Mononuclear cell (primary cell): ENCODE data around the gene NEMP1. TPM values are rescaled to one million over a fixed set of nuclear protein-coding genes. Genes with fewer than 3 reads are reported as not detected.

Experiments
- H3K27me3 ChIP-seq: 2 replicates; pipeline ENCODE4 v1.6.0; 2011; ENCODE audit warnings: low read length, control low read depth; ENCODE audit not compliant: insufficient read depth
- H3K4me1 ChIP-seq: 2 replicates; pipeline ENCODE4 v1.5.1; 2011; ENCODE audit warnings: mild to moderate bottlenecking, low read length, control low read depth; ENCODE audit not compliant: insufficient read depth
- H3K4me3 ChIP-seq: 2 replicates; pipeline ENCODE4 v1.5.1; 2011; ENCODE audit warnings: mild to moderate bottlenecking, low read length, moderate library complexity
- H3K9me3 ChIP-seq: 2 replicates; pipeline ENCODE4 v1.5.1; 2011; ENCODE audit warnings: low read depth, mild to moderate bottlenecking, control low read depth, low read length
- total RNA-seq: library from RNA; depleted of rRNA; stranded (reverse); fragments of >200 nt; gene quantifications from one replicate; pipeline ENCODE4 v1.2.3, GENCODE V29; 2012

Gene NEMP1
- total RNA-seq, 1 donor = 6.6 TPM

GRCh38 chr12:57097554-57097835 is 18.9 kb upstream of the NEMP1 start:
- Histone ChIP-seq H3K4me3 (no peak overlapping the region), H3K27me3 (no peaks in the 10 kb centered on the region), H3K4me1 (peaks cover 24% of the 10 kb centered on the region), H3K9me3 (no peaks in the 10 kb centered on the region)

GRCh38 chr12:57096748-57097553 is 18.4 kb upstream of the NEMP1 start:
- H3K4me3 ChIP-seq = no peak overlapping the region
- no peaks in the 10 kb centered on the region for H3K9me3 ChIP-seq
- no peaks in the 10 kb centered on the region for H3K27me3 ChIP-seq
- H3K4me1 ChIP-seq = peaks cover 23% of the 10 kb centered on the region

GRCh38 chr12:57096099-57096572 is 17.5 kb upstream of the NEMP1 start:
- Histone ChIP-seq H3K4me1 (peaks cover 23% of the 10 kb centered on the region), H3K9me3 (no peaks in the 10 kb centered on the region), H3K4me3 (no peak overlapping the region), H3K27me3 (no peaks in the 10 kb centered on the region)

- H3K9me3 ChIP-seq = no peaks in the 10 kb centered on the region
- no peak overlapping the region for H3K4me3 ChIP-seq
- H3K27me3 ChIP-seq = no peaks in the 10 kb centered on the region
- peaks cover 30% of the 10 kb centered on the region for H3K4me1 ChIP-seq
These were observed 16.8 kb upstream of the NEMP1 start for GRCh38 chr12:57095440-57095839.

GRCh38 chr12:57094208-57095160 is 15.9 kb upstream of the NEMP1 start:
- peaks cover 39% of the 10 kb centered on the region for H3K4me1 ChIP-seq
- no peak overlapping the region for H3K4me3 ChIP-seq
- no peaks in the 10 kb centered on the region for H3K9me3 ChIP-seq
- no peaks in the 10 kb centered on the region for H3K27me3 ChIP-seq

GRCh38 chr12:57093415-57094207 is 15.0 kb upstream of the NEMP1 start:
- H3K4me1 ChIP-seq = peaks cover 40% of the 10 kb centered on the region
- H3K9me3 ChIP-seq = no peaks in the 10 kb centered on the region
- no peaks in the 10 kb centered on the region for H3K27me3 ChIP-seq
- H3K4me3 ChIP-seq = no peak overlapping the region

GRCh38 chr12:57092876-57093414 is 14.4 kb upstream of the NEMP1 start:
- peaks cover 45% of the 10 kb centered on the region for H3K4me1 ChIP-seq
- H3K27me3 ChIP-seq = no peaks in the 10 kb centered on the region
- no peak overlapping the region for H3K4me3 ChIP-seq
- no peaks in the 10 kb centered on the region for H3K9me3 ChIP-seq

GRCh38 chr12:57092529-57092862 is 13.9 kb upstream of the NEMP1 start:
- no peaks in the 10 kb centered on the region for H3K9me3 ChIP-seq
- no peaks in the 10 kb centered on the region for H3K27me3 ChIP-seq
- H3K4me3 ChIP-seq = no peak overlapping the region
- H3K4me1 ChIP-seq = peaks cover 47% of the 10 kb centered on the region

- Histone ChIP-seq H3K27me3 (no peaks in the 10 kb centered on the region), H3K4me3 (no peak overlapping the region), H3K4me1 (peaks cover 48% of the 10 kb centered on the region), H3K9me3 (no peaks in the 10 kb centered on the region)
These were observed 13.3 kb upstream of the NEMP1 start for GRCh38 chr12:57091638-57092528.

- Histone ChIP-seq H3K27me3 (no peaks in the 10 kb centered on the region), H3K4me3 (no peak overlapping the region), H3K9me3 (no peaks in the 10 kb centered on the region), H3K4me1 (peaks cover 56% of the 10 kb centered on the region)
These were observed 12.5 kb upstream of the NEMP1 start for GRCh38 chr12:57090924-57091637.

- no peaks in the 10 kb centered on the region for H3K27me3 ChIP-seq
- no peak overlapping the region for H3K4me3 ChIP-seq
- no peaks in the 10 kb centered on the region for H3K9me3 ChIP-seq
- H3K4me1 ChIP-seq = peaks cover 61% of the 10 kb centered on the region
These were observed 11.9 kb upstream of the NEMP1 start for GRCh38 chr12:57090490-57090889.

GRCh38 chr12:57089271-57090245 is 11.0 kb upstream of the NEMP1 start:
- peaks cover 57% of the 10 kb centered on the region for H3K4me1 ChIP-seq

More at GRCh38 chr12:57089271-57090245, 11.0 kb upstream of the NEMP1 start:
- no peaks in the 10 kb centered on the region for H3K9me3 ChIP-seq
- no peaks in the 10 kb centered on the region for H3K27me3 ChIP-seq
- H3K4me3 ChIP-seq = peak overlapping the region; percentile 58
